Muscle layer of duodenum (tissue), 2 donors: ENCODE measurements around the gene FAM200C.

Experiments used
- H3K27ac ChIP-seq: one replicate; pipeline ENCODE4 v1.7.0; 2013; ENCODE audit warnings: mild to moderate bottlenecking, low read length
- H3K27me3 ChIP-seq: one replicate; pipeline ENCODE4 v1.7.0; 2013; ENCODE audit warnings: low read depth, mild to moderate bottlenecking, control low read depth, low read length
- H3K36me3 ChIP-seq, 2 donors: one replicate each; pipeline ENCODE4 v1.7.0; 2013; ENCODE audit warnings: low read length in 2 of 2, control low read depth in 1 of 2, mild to moderate bottlenecking in 1 of 2; ENCODE audit not compliant: insufficient read depth in 2 of 2, control insufficient read depth in 1 of 2
- H3K4me1 ChIP-seq, 2 donors: one replicate each; pipeline ENCODE4 v1.7.0; 2013; ENCODE audit warnings: low read length in 2 of 2, mild to moderate bottlenecking in 2 of 2, control low read depth in 1 of 2, moderate library complexity in 1 of 2; ENCODE audit not compliant: insufficient read depth in 2 of 2, control insufficient read depth in 1 of 2
- H3K4me3 ChIP-seq, 2 donors: one replicate each; pipeline ENCODE4 v1.7.0; 2013; ENCODE audit warnings: low read length in 2 of 2, low read depth in 1 of 2, mild to moderate bottlenecking in 1 of 2
- H3K9me3 ChIP-seq, 2 donors: one replicate each; pipeline ENCODE4 v1.7.0; 2013; ENCODE audit warnings: low read length in 2 of 2, control low read depth in 1 of 2, mild to moderate bottlenecking in 1 of 2; ENCODE audit not compliant: control insufficient read depth in 1 of 2
- donor health status: healthy.

Gene FAM200C

GRCh38 chr5:160399402-160400353 is at the start of gene FAM200C:
Gene FAM200C (minus strand): TSS chr5:160400054. CDS start chr5:160395490, 4,564 bp downstream.
- Histone ChIP-seq H3K4me1 (peaks cover 0 to 20% of the 10 kb centered on the region in 2 donors), H3K27ac (peak within 1 kb of the TSS; percentile 90), H3K4me3 (peak within 1 kb of the TSS; percentile 71 to 89), H3K27me3 (no peaks in the 10 kb centered on the region), H3K36me3 (peaks cover 20 to 35% of the 10 kb centered on the region in 2 donors), H3K9me3 (no peaks in the 10 kb centered on the region)

DNA sequence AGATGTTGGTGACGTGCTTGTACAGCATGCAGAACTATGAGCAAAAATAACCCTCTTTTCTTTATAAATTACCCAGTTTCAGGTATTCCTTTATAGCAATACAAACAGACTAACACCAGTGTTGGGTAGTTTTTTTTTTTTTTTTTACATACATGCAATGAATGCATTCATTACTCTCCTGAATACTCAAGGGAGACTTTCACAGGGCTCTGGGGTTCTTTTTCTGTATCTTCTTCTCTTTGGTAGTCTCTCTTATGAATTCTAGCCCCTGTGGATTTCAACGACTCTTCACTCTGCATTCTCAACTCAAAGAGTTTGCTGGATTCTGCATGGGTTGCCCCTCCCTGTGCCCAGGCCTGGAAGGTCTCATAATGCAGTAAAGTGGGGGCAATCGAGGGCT is 49.6 kb upstream of the FAM200C start:
- no peaks in the 10 kb centered on the region for H3K9me3 ChIP-seq
- H3K4me1 ChIP-seq, result no peaks in the 10 kb centered on the region
- no peaks in the 10 kb centered on the region for H3K36me3 ChIP-seq
- H3K4me3 ChIP-seq, result no peak overlapping the region
- no peaks in the 10 kb centered on the region for H3K27me3 ChIP-seq
- no peak overlapping the region for H3K27ac ChIP-seq

- Histone ChIP-seq H3K4me1 (no peaks in the 10 kb centered on the region), H3K9me3 (no peaks in the 10 kb centered on the region), H3K27me3 (no peaks in the 10 kb centered on the region), H3K27ac (no peak overlapping the region), H3K4me3 (no peak overlapping the region), H3K36me3 (no peaks in the 10 kb centered on the region)
Observed at GRCh38 chr5:160448886-160449285, 49.0 kb upstream of the FAM200C start.

- Histone ChIP-seq H3K4me3 (no peak overlapping the region), H3K9me3 (no peaks in the 10 kb centered on the region), H3K27ac (no peak overlapping the region), H3K27me3 (no peaks in the 10 kb centered on the region), H3K4me1 (no peaks in the 10 kb centered on the region), H3K36me3 (no peaks in the 10 kb centered on the region)
Observed at GRCh38 chr5:160445751-160446150, 45.9 kb upstream of the FAM200C start.

GRCh38 chr5:160445132-160445531 is 45.3 kb upstream of the FAM200C start:
- Histone ChIP-seq H3K27me3 (no peaks in the 10 kb centered on the region), H3K9me3 (no peaks in the 10 kb centered on the region), H3K27ac (no peak overlapping the region), H3K4me1 (no peaks in the 10 kb centered on the region), H3K36me3 (no peaks in the 10 kb centered on the region), H3K4me3 (no peak overlapping the region)

GRCh38 chr5:160444407-160444806 is 44.6 kb upstream of the FAM200C start:
- Histone ChIP-seq H3K27ac (no peak overlapping the region), H3K9me3 (no peaks in the 10 kb centered on the region), H3K4me3 (no peak overlapping the region), H3K4me1 (no peaks in the 10 kb centered on the region), H3K27me3 (no peaks in the 10 kb centered on the region), H3K36me3 (no peaks in the 10 kb centered on the region)

DNA sequence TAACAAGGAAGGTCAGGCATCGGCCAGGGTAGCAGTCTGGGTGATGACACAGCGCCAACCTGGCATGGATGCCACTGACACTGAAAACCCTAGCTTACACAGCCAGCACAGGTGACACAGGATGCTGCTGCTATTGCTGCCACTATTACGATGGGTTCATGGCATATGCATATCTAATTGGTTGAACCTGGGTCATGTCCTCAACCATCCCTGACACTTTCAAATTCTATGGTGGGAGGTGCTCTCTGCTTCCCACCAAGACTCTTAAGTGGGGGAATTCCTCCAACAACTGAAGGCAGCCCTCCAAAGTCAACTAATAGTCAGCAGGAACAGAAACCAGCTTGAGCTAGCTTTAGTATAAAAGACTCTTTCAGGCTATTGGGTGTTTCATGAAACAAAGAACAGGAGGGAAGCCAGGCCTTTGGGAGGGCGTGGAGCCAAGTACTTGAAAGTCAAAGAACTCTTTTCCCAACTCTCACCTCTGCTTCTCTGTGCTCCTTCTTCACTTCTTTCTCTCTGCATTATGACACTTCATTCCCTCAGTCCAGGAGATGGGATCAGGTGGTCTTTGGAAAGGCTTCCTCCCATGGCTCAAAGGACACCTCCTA is 43.1 kb upstream of the FAM200C start:
- Histone ChIP-seq H3K4me3 (no peak overlapping the region), H3K27me3 (no peaks in the 10 kb centered on the region), H3K4me1 (no peaks in the 10 kb centered on the region), H3K27ac (no peak overlapping the region), H3K9me3 (no peaks in the 10 kb centered on the region), H3K36me3 (no peaks in the 10 kb centered on the region)

GRCh38 chr5:160441311-160441781 is 41.5 kb upstream of the FAM200C start:
- Histone ChIP-seq H3K4me1 (no peaks in the 10 kb centered on the region), H3K36me3 (no peaks in the 10 kb centered on the region), H3K4me3 (no peak overlapping the region), H3K27ac (no peak overlapping the region), H3K9me3 (no peaks in the 10 kb centered on the region), H3K27me3 (no peaks in the 10 kb centered on the region)

- Histone ChIP-seq H3K27me3 (no peaks in the 10 kb centered on the region), H3K27ac (peak overlapping the region; percentile 41), H3K4me3 (peak overlapping the region; percentile 68 to 78), H3K9me3 (no peaks in the 10 kb centered on the region), H3K36me3 (no peaks in the 10 kb centered on the region), H3K4me1 (no peaks in the 10 kb centered on the region)
Observed at GRCh38 chr5:160439205-160439600, 39.3 kb upstream of the FAM200C start.

DNA sequence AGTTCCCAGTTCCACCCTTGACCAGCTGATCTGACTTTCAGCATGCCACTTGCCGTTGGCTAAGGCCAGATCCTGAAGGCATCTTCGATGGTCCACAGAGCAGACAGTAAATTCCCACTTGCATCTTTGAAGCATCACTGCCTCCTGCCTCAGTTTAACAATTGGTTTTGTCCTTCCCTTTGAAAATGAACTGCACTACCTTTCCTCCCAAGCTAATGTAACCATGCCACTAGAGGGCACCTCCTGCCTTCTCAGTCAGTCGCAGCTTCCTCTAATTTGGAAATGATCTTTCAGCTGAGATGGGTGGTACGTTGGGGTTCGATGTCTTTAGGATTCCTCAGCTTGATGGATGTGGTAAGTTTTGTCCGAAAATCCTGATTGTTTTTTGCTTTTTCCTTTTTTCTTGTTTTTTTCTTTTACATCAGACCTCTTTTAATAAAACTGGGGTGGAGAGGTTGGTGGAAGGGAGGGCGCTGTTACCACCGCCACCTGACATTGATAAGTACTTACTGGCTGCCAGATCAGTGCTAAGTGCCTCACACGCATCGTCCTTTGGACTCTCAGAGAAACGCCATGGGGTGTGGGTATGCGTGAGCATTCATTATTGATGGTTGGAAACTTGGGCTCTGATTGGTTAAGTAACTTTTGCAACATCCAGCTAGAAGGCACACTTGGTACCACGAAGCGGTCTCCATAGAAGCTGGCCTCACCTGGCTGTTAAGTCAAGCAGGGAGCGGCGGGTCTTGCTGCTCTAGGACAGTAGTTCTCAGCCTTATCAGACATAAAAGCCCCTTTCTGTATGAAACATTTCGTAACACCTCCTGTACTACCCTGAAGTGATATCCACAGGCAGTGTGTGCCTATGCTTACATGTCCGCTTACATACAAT is 38.7 kb upstream of the FAM200C start:
- H3K36me3 ChIP-seq, result no peaks in the 10 kb centered on the region
- peak overlapping the region; percentile 41 for H3K27ac ChIP-seq
- H3K4me1 ChIP-seq, result peaks cover 0 to 2% of the 10 kb centered on the region in 2 donors
- H3K4me3 ChIP-seq, result peak overlapping the region; percentile 68 to 78
- H3K9me3 ChIP-seq, result no peaks in the 10 kb centered on the region
- no peaks in the 10 kb centered on the region for H3K27me3 ChIP-seq

DNA sequence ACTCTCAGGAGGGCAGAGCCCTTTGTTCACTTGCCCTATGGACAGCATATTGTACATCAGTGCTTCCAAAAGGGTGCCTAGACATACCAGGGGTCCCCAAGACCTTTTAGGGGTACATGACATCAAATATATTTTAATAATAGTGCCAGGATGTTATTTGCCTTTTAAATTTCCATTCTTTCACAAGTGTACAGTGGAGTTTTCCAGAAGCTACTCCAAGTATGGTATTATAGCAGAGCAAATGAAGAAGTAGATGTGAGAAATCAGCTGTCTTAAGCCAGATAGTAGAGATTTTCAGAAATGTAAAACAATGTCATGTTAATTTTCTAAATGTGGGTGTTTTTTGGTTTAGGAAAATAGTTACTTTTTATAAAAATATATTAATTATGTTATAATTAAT is 37.4 kb upstream of the FAM200C start:
- peaks cover 0 to 5% of the 10 kb centered on the region in 2 donors for H3K4me1 ChIP-seq
- no peak overlapping the region for H3K4me3 ChIP-seq
- no peaks in the 10 kb centered on the region for H3K36me3 ChIP-seq
- H3K9me3 ChIP-seq, result no peaks in the 10 kb centered on the region
- no peak overlapping the region for H3K27ac ChIP-seq
- H3K27me3 ChIP-seq, result no peaks in the 10 kb centered on the region
